ENCODE results near the gene CERK.

- no peak for TF ChIP-seq HMGA2 (CRISPR knock-in tag; IDR thresholded peaks at IDR 0.05)
- TF ChIP-seq CTCF (IDR thresholded peaks at IDR 0.05) = no peak
- TF ChIP-seq ZNF219 (CRISPR knock-in tag; IDR thresholded peaks at IDR 0.05; ENCODE audit: borderline replicate concordance) = no peak
- TF ChIP-seq USF2 (CRISPR knock-in tag; IDR thresholded peaks at IDR 0.05) = no peak
- TF ChIP-seq MAX (CRISPR knock-in tag; IDR thresholded peaks at IDR 0.05) = no peak
- no peak for TF ChIP-seq CREM (CRISPR knock-in tag; IDR thresholded peaks at IDR 0.05)
- TF ChIP-seq ZNF281 (CRISPR knock-in tag; IDR thresholded peaks at IDR 0.05) = no peak
- TF ChIP-seq ZNF512 (CRISPR knock-in tag; IDR thresholded peaks at IDR 0.05; ENCODE audit: borderline replicate concordance) = no peak
- no peak for TF ChIP-seq ZNF138 (CRISPR knock-in tag; conservative IDR thresholded peaks at IDR 0.05)
- TF ChIP-seq CREB1 (CRISPR knock-in tag; IDR thresholded peaks at IDR 0.05) = no peak
- TF ChIP-seq SP1 (CRISPR knock-in tag; conservative IDR thresholded peaks at IDR 0.05) = no peak
- no peak for TF ChIP-seq ELF4 (CRISPR knock-in tag; IDR thresholded peaks at IDR 0.05; ENCODE audit: low read depth)
- no peak for TF ChIP-seq AFF4 (CRISPR knock-in tag; IDR thresholded peaks at IDR 0.05; ENCODE audit: borderline replicate concordance)
Measured at GRCh38 chr22:46748206-46748907, 10.3 kb upstream of the CERK start.

All from WTC11 (cell line).